KBM-7 (cell line): ENCODE measurements around the gene CALHM1.
"Not testable (repeated sequence)": the region's sequence is repeated elsewhere in the genome, so short reads cannot be mapped to it uniquely, and the experiment has no call there.

Experiments used
- DNase-seq: peaks from one replicate; pipeline ENCODE4 v3.0.0-alpha.2; 2015
- in situ Hi-C: fragments of 300-500 bp; cut with MboI; formaldehyde crosslinking; loops from 2 replicates; pipeline ENCODE4 v1.14.3; 2020; ENCODE audit warnings: low sequenced_read_pairs, low pct_unique_long_range_greater_than_20kb, mixed read lengths

Gene CALHM1

GRCh38 chr10:103490986-103491314 is 32.2 kb upstream of the CALHM1 start:
- DNase-seq: no peak
- in situ Hi-C loops: no loop called here

DNA sequence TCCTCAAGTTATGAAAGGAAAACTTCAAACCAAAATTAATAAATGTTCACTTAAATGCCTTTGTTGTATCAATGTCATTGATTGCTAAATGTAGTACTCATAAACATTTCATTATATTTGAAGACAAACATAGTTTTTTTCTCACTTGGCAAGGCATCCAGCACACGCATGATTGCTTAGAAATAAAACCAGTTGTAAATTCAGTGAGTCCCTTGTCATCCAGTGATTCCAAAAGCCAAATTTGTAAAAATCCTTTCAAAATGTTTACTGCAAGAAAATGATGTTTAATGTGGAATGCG is 28.7 kb upstream of the CALHM1 start:
- no peak for DNase-seq
- in situ Hi-C loops: no loop called here

- DNase-seq, in situ Hi-C loops: not testable (repeated sequence)
These were observed 28.1 kb upstream of the CALHM1 start for GRCh38 chr10:103486635-103487409.

GRCh38 chr10:103481974-103482531 is 23.4 kb upstream of the CALHM1 start:
- in situ Hi-C loops: no loop called here
- peak; percentile 92 for DNase-seq

DNA sequence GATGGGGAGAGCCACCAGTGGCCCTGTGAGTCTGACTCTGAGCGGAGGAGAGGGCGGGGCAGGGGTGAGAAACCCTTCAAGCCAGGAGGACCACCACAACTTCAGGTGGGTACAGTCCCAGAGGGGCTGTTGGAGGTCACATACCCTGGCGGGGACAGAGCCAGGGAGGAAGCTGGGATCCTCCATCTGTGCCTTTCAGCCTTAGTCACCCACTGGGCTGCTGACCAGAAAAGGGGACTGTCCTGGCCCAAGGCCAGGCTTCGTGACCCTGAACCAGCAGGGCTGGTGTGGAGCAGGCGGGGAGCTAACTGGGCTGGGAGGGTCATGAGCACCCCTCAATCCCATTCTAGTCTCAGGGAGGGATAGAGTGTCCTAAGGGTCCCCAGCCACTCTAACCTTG is 21.8 kb upstream of the CALHM1 start:
- in situ Hi-C loops: no loop called here
- DNase-seq: no peak

DNA sequence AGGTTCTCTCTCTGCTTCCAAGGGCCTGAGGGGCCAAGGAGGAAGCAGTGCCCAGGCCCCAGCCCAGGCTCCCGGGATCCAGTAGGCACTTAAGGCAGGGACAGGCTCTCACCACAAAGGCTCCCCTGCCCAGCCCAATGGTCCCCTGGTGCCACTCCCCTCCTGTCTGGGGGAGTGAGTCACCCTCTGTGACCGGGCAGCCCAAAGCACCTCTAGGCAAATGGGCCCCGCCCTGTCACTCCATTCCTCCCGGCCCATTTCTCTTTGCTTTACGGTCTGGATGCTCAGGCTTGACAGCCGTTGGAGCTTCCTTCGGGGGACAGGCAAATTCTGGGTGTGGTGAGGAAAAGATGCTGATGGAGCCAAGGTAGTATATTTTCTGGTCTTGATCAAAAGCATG is 20.4 kb upstream of the CALHM1 start, which contains the start of gene CALHM3:
CALHM3 (minus strand) TSS at position 106 of the 400 bp plus-strand sequence. CDS start 208 bp downstream, outside the sequence.
- in situ Hi-C loops: no loop called here
- DNase-seq: no peak

GRCh38 chr10:103478671-103479070 is 20.0 kb upstream of the CALHM1 start:
- in situ Hi-C loops: no loop called here

GRCh38 chr10:103476046-103476768 is 17.5 kb upstream of the CALHM1 start:
- peak; percentile 63 for DNase-seq
- in situ Hi-C loops: no loop called here

More at GRCh38 chr10:103478671-103479070, 20.0 kb upstream of the CALHM1 start:
- no peak for DNase-seq

- no peak for DNase-seq
- in situ Hi-C loops: no loop called here
These were observed 16.7 kb upstream of the CALHM1 start for GRCh38 chr10:103475437-103475836.

- no peak for DNase-seq
- in situ Hi-C loops: no loop called here
These were observed 15.4 kb upstream of the CALHM1 start for GRCh38 chr10:103474077-103474476.

GRCh38 chr10:103473261-103473671 is 14.6 kb upstream of the CALHM1 start:
- no peak for DNase-seq
- in situ Hi-C loops: no loop called here

DNA sequence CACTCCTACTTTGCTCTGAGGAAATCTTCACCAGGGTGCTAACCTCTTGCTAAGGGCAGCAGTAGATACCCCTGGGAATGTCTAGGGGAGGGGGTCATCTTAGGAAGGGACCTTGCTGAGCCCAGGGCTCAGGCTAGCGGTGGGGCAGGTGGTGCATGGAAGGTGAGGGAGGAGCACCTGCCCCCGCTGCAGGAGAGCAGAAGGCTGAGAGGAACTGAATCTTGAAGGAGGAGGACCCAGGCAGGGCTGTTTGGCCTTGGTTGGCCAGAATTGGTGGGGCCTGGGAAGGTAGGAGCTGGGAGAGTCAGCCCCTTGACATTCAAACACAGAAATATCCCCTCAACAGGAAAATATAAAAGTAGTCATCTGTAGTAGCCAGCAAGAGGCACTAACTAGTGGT is 13.3 kb upstream of the CALHM1 start:
- in situ Hi-C loops: no loop called here
- DNase-seq: peak; percentile 39

DNA sequence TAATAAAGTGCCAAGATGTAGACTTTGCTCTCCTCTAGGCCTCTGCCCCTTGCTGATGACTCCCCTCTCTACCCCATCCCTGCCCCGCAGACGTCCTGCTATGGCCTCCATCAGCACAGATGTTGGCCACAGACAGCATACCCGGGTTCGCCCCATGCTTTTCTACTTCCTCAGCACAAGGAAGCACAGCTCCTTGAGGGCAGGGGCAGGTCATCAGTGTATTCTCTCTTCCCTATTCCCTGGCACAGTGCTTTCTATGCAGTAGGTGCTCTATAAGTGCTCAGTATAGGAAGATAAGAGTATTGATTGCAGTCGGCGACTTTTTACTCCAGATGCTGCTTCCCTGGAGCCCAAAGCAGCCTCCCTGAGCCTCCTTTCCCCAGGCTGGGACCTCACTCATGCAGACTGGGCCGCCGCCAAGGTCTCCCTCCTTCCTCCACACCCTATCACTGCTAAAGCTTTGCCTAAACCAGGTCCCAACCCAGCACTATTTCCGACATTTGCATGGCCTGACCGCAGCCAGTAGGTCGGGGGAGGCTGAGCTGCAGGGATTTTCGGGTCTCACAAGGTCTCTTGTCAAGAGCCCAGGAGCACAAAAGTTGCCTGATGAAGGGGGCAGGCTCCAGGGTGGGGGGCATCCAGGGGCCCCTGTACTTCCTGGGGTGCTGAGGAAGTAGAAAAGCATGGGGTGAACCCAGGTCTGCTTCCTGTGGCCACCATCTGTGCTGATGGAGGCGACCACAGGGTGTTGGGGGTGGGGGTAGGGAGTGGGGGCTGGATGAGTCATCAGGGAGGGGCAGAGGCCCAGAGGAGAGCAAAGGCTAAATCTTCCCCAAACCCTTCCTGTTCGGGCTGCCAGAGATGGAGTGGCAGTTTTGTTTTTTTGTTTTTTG is 12.3 kb upstream of the CALHM1 start:
- peak; percentile 95 for DNase-seq
- in situ Hi-C loops: no loop called here

DNA sequence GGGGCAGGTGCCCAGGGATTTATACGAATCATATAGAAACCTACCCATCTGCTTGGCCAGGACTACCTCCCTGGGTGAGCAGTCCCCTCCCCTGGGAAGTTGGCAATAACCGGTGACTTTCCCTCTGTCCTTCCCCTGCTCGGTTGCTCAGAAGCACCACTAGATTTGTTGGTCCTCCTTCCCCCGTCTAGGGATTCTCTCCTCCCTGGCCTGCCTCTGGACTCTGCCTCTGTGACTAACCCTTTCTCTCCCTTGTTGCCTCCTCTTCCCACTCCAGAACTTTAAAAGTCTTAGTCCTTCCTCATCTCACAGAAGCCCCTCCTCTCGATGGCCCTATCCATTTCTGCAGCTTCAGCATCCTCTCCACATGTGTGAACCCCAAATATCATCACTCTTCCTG is 10.5 kb upstream of the CALHM1 start:
- in situ Hi-C loops: no loop called here

DNA sequence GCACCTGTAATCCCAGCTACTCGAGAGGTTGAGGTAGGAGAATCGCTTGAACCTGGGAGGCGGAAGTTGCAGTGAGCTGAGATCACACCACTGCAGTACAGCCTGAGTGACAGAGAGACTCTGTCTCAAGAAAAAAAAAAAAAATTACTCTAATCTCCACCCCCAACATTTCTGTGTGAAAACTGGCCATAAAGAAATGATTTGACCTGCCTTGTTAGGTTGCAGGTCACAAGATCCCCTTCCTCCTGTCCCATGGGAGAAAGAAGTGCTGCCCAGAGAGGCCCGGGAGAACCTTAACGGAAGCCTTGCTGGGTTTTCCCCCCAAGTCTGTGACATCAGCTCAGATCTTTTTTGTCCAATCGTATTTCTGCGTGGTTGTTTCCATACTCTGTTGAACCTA is 8.7 kb upstream of the CALHM1 start:
- DNase-seq: no peak
- in situ Hi-C loops: no loop called here

More for the DNA sequence above, 10.5 kb upstream of the CALHM1 start:
- no peak for DNase-seq

- DNase-seq: no peak
- in situ Hi-C loops: no loop called here
These were observed 8.0 kb upstream of the CALHM1 start for GRCh38 chr10:103466734-103467133.

- DNase-seq: no peak
These were observed 6.9 kb upstream of the CALHM1 start for GRCh38 chr10:103465411-103466179.

GRCh38 chr10:103463499-103463898 is 4.8 kb upstream of the CALHM1 start:
- DNase-seq: no peak
- in situ Hi-C loops: no loop called here

More at GRCh38 chr10:103465411-103466179, 6.9 kb upstream of the CALHM1 start:
- in situ Hi-C loops: no loop called here

GRCh38 chr10:103459615-103460014 is 915 bp upstream of the CALHM1 start:
- in situ Hi-C loops: no loop called here
- DNase-seq: no peak
